ENCODE data around the gene SYT7. TPM values are rescaled to one million over a fixed set of nuclear protein-coding genes. Genes with fewer than 3 reads are reported as not detected.

SYT7 gene
- total and polyA plus RNA-seq, 2 of the 4 experiments (the other 2 are of a cell fraction), result under 0.01 to 0.19 TPM

- WGBS, 2 experiments (ENCODE audit: extremely low coverage in 2 of 2, insufficient read length in 1 of 2), result 100% methylated on average over 2 of the region's 5 CpGs; no CpG with 5 or more reads in 1 of the 2 experiments
- Histone ChIP-seq H3K4me3 (ENCODE audit: insufficient read depth, low read depth, low read length) (no peak overlapping the region), H3K4ac (ENCODE audit: low read depth, low read length) (no peak overlapping the region), H3K36me3 (ENCODE audit: control insufficient read depth, insufficient read depth, low read length) (peaks cover 14% of the 10 kb centered on the region), H3K56ac (ENCODE audit: extremely low read depth, insufficient read depth, low read length) (no peak overlapping the region), H2BK5ac (ENCODE audit: low read depth, low read length, poor library complexity, severe bottlenecking) (no peak overlapping the region), H3K79me1 (ENCODE audit: low read depth in 1 of 2, low read length in 2 of 2) (no peaks in the 10 kb centered on the region), H3K14ac (replicated peaks; ENCODE audit: low read depth, low read length) (no peak overlapping the region), H2BK120ac (ENCODE audit: low read depth, low read length) (no peak overlapping the region), H3K27me3 (ENCODE audit: control insufficient read depth, insufficient read depth, low read length) (no peaks in the 10 kb centered on the region), H2AK5ac (ENCODE audit: low read depth, low read length) (no peak overlapping the region), H3K23ac (ENCODE audit: low read depth, low read length) (no peak overlapping the region), H3K9me1 (ENCODE audit: insufficient read depth, low read length) (0 out of 2 replicates have a peak, but pooled peaks cover 6% of the 10 kb centered on the region), H2AK9ac (replicated peaks; ENCODE audit: low read depth, low read length, poor library complexity) (no peak overlapping the region), H3K27ac (ENCODE audit: insufficient read depth, low read length) (no peak overlapping the region), H4K91ac (ENCODE audit: insufficient read depth, low read depth, low read length) (no peak overlapping the region), H3K9me3 (ENCODE audit: control insufficient read depth, insufficient read depth, low read length) (peaks cover 2% of the 10 kb centered on the region; the same call in 1 of the 2 replicates), H2AFZ (replicated peaks; ENCODE audit: low read length, poor library complexity) (no peak overlapping the region), H3K4me2 (ENCODE audit: low read depth, low read length) (no peak overlapping the region), H3K9ac (ENCODE audit: low read depth, low read length) (no peak overlapping the region), H4K5ac (ENCODE audit: low read depth, low read length) (no peak overlapping the region), H4K20me1 (ENCODE audit: insufficient read depth, low read length) (no peaks in the 10 kb centered on the region; the same call in 1 of the 2 replicates), H4K8ac (ENCODE audit: low read depth in 2 of 2, low read length in 2 of 2) (no peak overlapping the region), H3K4me1 (ENCODE audit: control insufficient read depth, insufficient read depth, low read length) (no peaks in the 10 kb centered on the region), H2BK20ac (ENCODE audit: low read depth, low read length) (no peak overlapping the region), H2BK15ac (ENCODE audit: low read depth, low read length) (no peak overlapping the region), H3K18ac (ENCODE audit: low read depth, low read length) (no peak overlapping the region)
- no peak for TF ChIP-seq CTCF (conservative IDR thresholded peaks at IDR 0.05; ENCODE audit: low read depth, low read length)
- TF ChIP-seq CHD1 (IDR thresholded peaks at IDR 0.05; ENCODE audit: low read depth, low read length), result no peak
- no peak for TF ChIP-seq RAD21 (IDR thresholded peaks at IDR 0.05; ENCODE audit: low read length)
- no peak for TF ChIP-seq NFE2L2 (IDR thresholded peaks at IDR 0.05; ENCODE audit: low read depth, low read length)
- no peak for TF ChIP-seq ELK1 (IDR thresholded peaks at IDR 0.05; ENCODE audit: borderline replicate concordance, low read depth, low read length)
- no peak for TF ChIP-seq SMC3 (IDR thresholded peaks at IDR 0.05; ENCODE audit: low read depth, low read length)
- no peak for TF ChIP-seq MXI1 (IDR thresholded peaks at IDR 0.05; ENCODE audit: borderline replicate concordance, low read depth, low read length)
- TF ChIP-seq USF2 (IDR thresholded peaks at IDR 0.05; ENCODE audit: low read depth, low read length), result no peak
- no peak for TF ChIP-seq RCOR1 (IDR thresholded peaks at IDR 0.05; ENCODE audit: insufficient replicate concordance, low read length)
- no peak for TF ChIP-seq CEBPB (IDR thresholded peaks at IDR 0.05; ENCODE audit: low read depth, low read length)
- no peak for TF ChIP-seq FOS (IDR thresholded peaks at IDR 0.05; ENCODE audit: low read depth, low read length)
- no peak for TF ChIP-seq BHLHE40 (IDR thresholded peaks at IDR 0.05; ENCODE audit: low read depth, low read length)
- no peak for TF ChIP-seq POLR2A (IDR thresholded peaks at IDR 0.05; ENCODE audit: low read depth, low read length)
- no peak for TF ChIP-seq MAFK (IDR thresholded peaks at IDR 0.05; ENCODE audit: low read depth, low read length)
- no peak for TF ChIP-seq MAZ (IDR thresholded peaks at IDR 0.05; ENCODE audit: borderline replicate concordance, low read depth, low read length)
- TF ChIP-seq RFX5 (IDR thresholded peaks at IDR 0.05; ENCODE audit: low read depth, low read length), result no peak
- ATAC-seq (ENCODE audit: low read depth), result no peak
- CTCF ChIA-PET, result interaction anchor here (0.6 to 1.8 kb wide), 2 partner anchors 15 to 166 kb away, joined by 3 to 5 read pairs; no protein-coding TSS in a partner anchor
- POLR2A ChIA-PET (ENCODE audit: unreplicated experiment), result interaction anchor here (0.6 kb wide), 1 partner anchor 231 kb away, joined by 5 read pairs; no protein-coding TSS in a partner anchor
- intact Hi-C loops (cut with micrococcal nuclease) (no loop called here), in situ Hi-C loops (cut with MboI; ENCODE audit: low sequenced_read_pairs) (no loop called here), dilution Hi-C loops (cut with HindIII; ENCODE audit: low sequenced_read_pairs, unreplicated experiment) (no loop called here)
- peak; percentile 26 for DNase-seq
- no TSS peak for BruUV-seq (replicated peaks)
Observed at GRCh38 chr11:61472868-61473267, 108.0 kb downstream of the SYT7 start.

Measured in IMR-90 (cell line).